ENCODE measurements around the gene ENC1.

DNA sequence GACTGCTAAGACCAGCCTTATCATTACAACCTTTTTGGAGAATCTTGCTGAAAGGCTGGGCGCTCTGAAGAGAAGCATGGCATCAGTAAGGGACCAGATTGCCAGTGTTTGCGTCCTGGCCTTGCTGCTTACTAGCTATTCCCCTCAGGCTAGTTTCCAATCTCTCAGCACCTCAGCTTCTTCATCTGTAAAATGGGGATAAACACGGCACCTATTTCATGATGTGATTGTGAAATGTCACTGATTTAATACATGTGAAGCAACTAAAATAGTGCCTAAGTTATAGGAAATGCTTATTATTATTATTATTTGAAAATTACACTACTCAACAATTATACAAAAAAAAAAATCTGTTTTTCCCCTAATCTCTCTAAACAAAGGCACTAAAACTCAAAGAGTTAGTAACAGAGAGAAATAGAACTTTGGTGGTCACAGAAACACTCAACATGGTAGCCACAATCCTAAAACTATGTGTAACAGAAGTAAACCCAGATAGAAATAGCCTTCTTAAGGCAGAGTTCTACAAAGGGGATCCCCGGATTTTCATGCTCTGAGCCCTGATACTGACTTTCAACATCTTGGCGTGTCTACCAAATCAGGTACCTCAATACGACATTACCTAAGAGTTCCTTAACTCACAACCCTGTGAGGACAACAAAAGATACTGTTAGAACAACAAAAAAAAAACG, 62.0 kb downstream of the ENC1 start:
- TF ChIP-seq GATA3 (IDR thresholded peaks at IDR 0.05; ENCODE audit: low read depth, low read length) (no peak), GATA2 (IDR thresholded peaks at IDR 0.05; ENCODE audit: low read depth, low read length) (no peak)
